MM.1S (cell line): Measurements from ENCODE around the gene ATR.

ENCODE experiments used
- DNase-seq: peaks from one replicate; pipeline ENCODE4 v3.0.0-alpha.2; 2015
- H2AFZ ChIP-seq: fragments of 300-600 bp; sonication (generic); 2 replicates; pipeline ENCODE4 v1.6.0; 2016; ENCODE audit warnings: antibody characterized with exemption, low read length
- H3F3A ChIP-seq: fragments of 300-600 bp; sonication (generic); 2 replicates; pipeline ENCODE4 v1.6.1; 2016; ENCODE audit warnings: mild to moderate bottlenecking, antibody characterized with exemption, low read length, moderate library complexity, mixed read lengths; ENCODE audit not compliant: insufficient read depth
- H3K27ac ChIP-seq: fragments of 300-600 bp; sonication (generic); 2 replicates; pipeline ENCODE4 v1.5.1; 2016; ENCODE audit warnings: mild to moderate bottlenecking, low read length
- H3K27me3 ChIP-seq: fragments of 300-600 bp; sonication (generic); replicated peaks from 2 replicates; pipeline ENCODE4 v1.6.0; 2016; ENCODE audit warnings: low read length; ENCODE audit not compliant: insufficient read depth
- H3K36me3 ChIP-seq: fragments of 300-600 bp; sonication (generic); replicated peaks from 2 replicates; pipeline ENCODE4 v1.6.1; 2016; ENCODE audit warnings: mild to moderate bottlenecking, low read length, mixed read lengths; ENCODE audit not compliant: insufficient read depth
- H3K4me1 ChIP-seq: fragments of 300-600 bp; sonication (generic); 2 replicates; pipeline ENCODE4 v1.6.1; 2016; ENCODE audit warnings: low read length, mixed read lengths
- H3K4me2 ChIP-seq: fragments of 300-600 bp; sonication (generic); 2 replicates; pipeline ENCODE4 v1.6.0; 2016; ENCODE audit warnings: low read depth, low read length
- H3K4me3 ChIP-seq: fragments of 300-600 bp; sonication (generic); 2 replicates; pipeline ENCODE4 v1.5.1; 2016; ENCODE audit warnings: low read length, mixed read lengths
- H3K79me2 ChIP-seq: fragments of 300-600 bp; sonication (generic); 2 replicates; pipeline ENCODE4 v1.6.1; 2016; ENCODE audit warnings: mixed run types, low read length, mixed read lengths
- H3K9ac ChIP-seq: fragments of 300-600 bp; sonication (generic); 2 replicates; pipeline ENCODE4 v1.6.1; 2016; ENCODE audit warnings: low read length, mixed read lengths
- H3K9me2 ChIP-seq: fragments of 300-600 bp; sonication (generic); replicated peaks from 2 replicates; pipeline ENCODE4 v1.6.1; 2016; ENCODE audit warnings: mild to moderate bottlenecking, low read length, mixed read lengths; ENCODE audit not compliant: insufficient read depth
- H3K9me3 ChIP-seq: fragments of 300-600 bp; sonication (generic); replicated peaks from 2 replicates; pipeline ENCODE4 v1.6.1; 2016; ENCODE audit warnings: mild to moderate bottlenecking, low read length, mixed read lengths; ENCODE audit not compliant: insufficient read depth
- H4K20me1 ChIP-seq: fragments of 300-600 bp; sonication (generic); 2 replicates; pipeline ENCODE4 v1.6.1; 2016; ENCODE audit warnings: mild to moderate bottlenecking, low read length, moderate library complexity, mixed read lengths; ENCODE audit not compliant: insufficient read depth
- CTCF ChIP-seq: fragments of 300-600 bp; sonication (generic); IDR thresholded peaks from 2 replicates; pipeline ENCODE4 v1.5.1; 2016; ENCODE audit warnings: antibody characterized with exemption, low read length, mixed read lengths
- EZH2 ChIP-seq: fragments of 300-600 bp; sonication (generic); optimal IDR thresholded peaks from 2 replicates; pipeline ENCODE3; 2017; ENCODE audit warnings: low read depth, mild to moderate bottlenecking, antibody characterized with exemption, low read length, mixed read lengths
- EZH2phosphoT487 ChIP-seq: fragments of 300-600 bp; sonication (generic); IDR thresholded peaks from 2 replicates; pipeline ENCODE4 v1.6.1; 2018; ENCODE audit warnings: antibody characterized with exemption, low read length

The ATR gene

GRCh38 chr3:142436951-142437585, 141.5 kb downstream of the ATR start:
- H3K4me3 ChIP-seq, result no peak overlapping the region
- H3K9ac ChIP-seq, result no peak overlapping the region
- H3K4me2 ChIP-seq, result no peak overlapping the region
- H3K9me2 ChIP-seq, result no peaks in the 10 kb centered on the region
- H3F3A ChIP-seq, result no peaks in the 10 kb centered on the region
- H3K79me2 ChIP-seq, result peaks cover 95% of the 10 kb centered on the region
- TF ChIP-seq CTCF (no peak), EZH2 (no peak), EZH2phosphoT487 (no peak)
- no peaks in the 10 kb centered on the region for H3K4me1 ChIP-seq
- peaks cover 2% of the 10 kb centered on the region; the same call in 1 of the 2 replicates for H3K36me3 ChIP-seq
- H4K20me1 ChIP-seq, result peaks cover 10% of the 10 kb centered on the region; the same call in 1 of the 2 replicates
- H3K27ac ChIP-seq, result no peak overlapping the region
- H3K27me3 ChIP-seq, result no peaks in the 10 kb centered on the region
- H3K9me3 ChIP-seq, result no peaks in the 10 kb centered on the region
- DNase-seq, result no peak
- no peak overlapping the region for H2AFZ ChIP-seq

GRCh38 chr3:142434503-142434902, 144.0 kb downstream of the ATR start:
- H3F3A ChIP-seq, result no peaks in the 10 kb centered on the region
- H3K9ac ChIP-seq, result no peak overlapping the region
- H3K4me3 ChIP-seq, result no peak overlapping the region
- no peaks in the 10 kb centered on the region for H3K9me3 ChIP-seq
- H3K4me2 ChIP-seq, result no peak overlapping the region
- H3K27me3 ChIP-seq, result no peaks in the 10 kb centered on the region
- H3K9me2 ChIP-seq, result no peaks in the 10 kb centered on the region
- H3K27ac ChIP-seq, result no peak overlapping the region
- peaks cover 10% of the 10 kb centered on the region; the same call in 1 of the 2 replicates for H4K20me1 ChIP-seq
- no peak overlapping the region for H2AFZ ChIP-seq
- no peak for DNase-seq
- TF ChIP-seq EZH2 (no peak), EZH2phosphoT487 (no peak), CTCF (no peak)
- peaks cover 9% of the 10 kb centered on the region; the same call in 1 of the 2 replicates for H3K36me3 ChIP-seq
- H3K4me1 ChIP-seq, result no peaks in the 10 kb centered on the region
- H3K79me2 ChIP-seq, result peaks cover 82% of the 10 kb centered on the region

- H3K4me1 ChIP-seq, result no peaks in the 10 kb centered on the region
- no peaks in the 10 kb centered on the region for H3K9me2 ChIP-seq
- TF ChIP-seq CTCF, result no peak
- TF ChIP-seq EZH2phosphoT487, result no peak
- TF ChIP-seq EZH2, result no peak
- no peak overlapping the region for H3K27ac ChIP-seq
- peaks cover 10% of the 10 kb centered on the region; the same call in 1 of the 2 replicates for H4K20me1 ChIP-seq
- H3K4me2 ChIP-seq, result no peak overlapping the region
- no peaks in the 10 kb centered on the region for H3K27me3 ChIP-seq
- no peak for DNase-seq
- no peak overlapping the region for H3K9ac ChIP-seq
- H3F3A ChIP-seq, result no peaks in the 10 kb centered on the region
- peaks cover 10% of the 10 kb centered on the region; the same call in 1 of the 2 replicates for H3K36me3 ChIP-seq
- no peak overlapping the region for H2AFZ ChIP-seq
- H3K79me2 ChIP-seq, result peaks cover 77% of the 10 kb centered on the region
- no peaks in the 10 kb centered on the region for H3K9me3 ChIP-seq
- H3K4me3 ChIP-seq, result no peak overlapping the region
These were observed 145.4 kb downstream of the ATR start for GRCh38 chr3:142433110-142433509.
